Mucosa of rectum (tissue), 2 donors: Measurements from ENCODE around the gene CHMP1A.

Source experiments
- H3K27ac ChIP-seq, 2 donors: one replicate each; pipeline ENCODE4 v1.7.0; 2013; ENCODE audit warnings: inconsistent platforms in 2 of 2, low read depth in 2 of 2, low read length in 2 of 2
- H3K27me3 ChIP-seq, 2 donors: one replicate each; pipeline ENCODE4 v1.7.0; 2013; ENCODE audit warnings: low read length in 2 of 2; ENCODE audit not compliant: control insufficient read depth in 2 of 2, insufficient read depth in 2 of 2
- H3K36me3 ChIP-seq, 2 donors: one replicate each; pipeline ENCODE4 v1.7.0; 2013; ENCODE audit warnings: low read length in 2 of 2; ENCODE audit not compliant: control insufficient read depth in 2 of 2, insufficient read depth in 2 of 2
- H3K4me1 ChIP-seq, 2 donors: one replicate each; pipeline ENCODE4 v1.7.0; 2013; ENCODE audit warnings: low read length in 2 of 2, mild to moderate bottlenecking in 1 of 2; ENCODE audit not compliant: control insufficient read depth in 2 of 2, insufficient read depth in 2 of 2
- H3K4me3 ChIP-seq, 2 donors: one replicate each; pipeline ENCODE4 v1.7.0; 2013; ENCODE audit warnings: low read length in 2 of 2
- H3K9ac ChIP-seq, 2 donors: one replicate each; pipeline ENCODE4 v1.7.0; 2013; ENCODE audit warnings: low read length in 2 of 2, low read depth in 1 of 2, mild to moderate bottlenecking in 1 of 2
- H3K9me3 ChIP-seq, 2 donors: one replicate each; pipeline ENCODE4 v1.7.0; 2013; ENCODE audit warnings: low read length in 2 of 2; ENCODE audit not compliant: control insufficient read depth in 2 of 2
- donor health status: healthy.
- donor health status: Normal muscosa, but diverticular disease.

CHMP1A gene

DNA sequence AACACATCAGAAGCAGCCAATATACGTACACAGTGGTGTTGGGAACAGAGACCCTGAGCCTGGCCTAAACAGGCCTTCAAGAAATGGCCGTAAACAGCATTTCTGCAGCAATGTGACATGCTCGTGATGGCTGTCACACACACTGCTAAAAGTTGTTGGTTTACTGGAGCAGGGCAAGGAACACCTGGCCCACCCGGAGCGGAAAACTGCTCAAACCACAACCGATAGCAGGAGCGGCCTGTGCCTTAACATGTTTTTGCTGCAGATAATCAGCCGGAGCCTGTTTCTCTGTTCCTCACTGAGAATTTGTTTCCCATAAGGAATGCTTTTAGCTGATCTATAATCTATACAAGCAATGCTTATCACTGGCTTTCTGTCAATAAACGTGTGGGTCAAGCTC is 50.1 kb downstream of the CHMP1A start:
- Histone ChIP-seq H3K27me3 (peaks cover 16 to 41% of the 10 kb centered on the region in 2 donors), H3K27ac (no peak overlapping the region), H3K9me3 (no peaks in the 10 kb centered on the region), H3K9ac (no peak overlapping the region), H3K4me3 (no peak overlapping the region), H3K4me1 (peaks cover 0 to 11% of the 10 kb centered on the region in 2 donors), H3K36me3 (no peaks in the 10 kb centered on the region)

DNA sequence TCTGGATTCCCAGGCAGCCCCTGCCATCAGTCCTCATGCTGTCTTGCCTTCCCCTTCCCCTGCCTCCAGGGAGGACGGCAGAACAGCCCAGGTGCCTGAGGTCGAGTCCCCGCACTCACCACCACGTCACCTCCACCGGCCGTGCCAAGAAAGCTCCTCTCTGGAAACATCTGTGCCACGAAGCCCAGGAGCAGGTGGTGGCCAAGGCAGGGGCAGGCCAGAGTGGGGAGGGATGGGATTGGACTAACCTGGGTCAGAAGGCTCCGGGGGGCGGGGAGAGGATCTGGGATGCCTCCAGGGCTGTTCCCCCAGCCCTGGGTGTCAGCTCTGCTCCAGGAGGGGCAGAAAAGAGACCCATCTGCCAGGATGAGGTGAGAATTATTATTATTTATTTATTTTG is 51.5 kb downstream of the CHMP1A start:
- Histone ChIP-seq H3K27me3 (peaks cover 12 to 36% of the 10 kb centered on the region in 2 donors), H3K9ac (no peak overlapping the region), H3K4me3 (no peak overlapping the region), H3K4me1 (peaks cover 0 to 11% of the 10 kb centered on the region in 2 donors), H3K36me3 (no peaks in the 10 kb centered on the region), H3K27ac (no peak overlapping the region), H3K9me3 (no peaks in the 10 kb centered on the region)

DNA sequence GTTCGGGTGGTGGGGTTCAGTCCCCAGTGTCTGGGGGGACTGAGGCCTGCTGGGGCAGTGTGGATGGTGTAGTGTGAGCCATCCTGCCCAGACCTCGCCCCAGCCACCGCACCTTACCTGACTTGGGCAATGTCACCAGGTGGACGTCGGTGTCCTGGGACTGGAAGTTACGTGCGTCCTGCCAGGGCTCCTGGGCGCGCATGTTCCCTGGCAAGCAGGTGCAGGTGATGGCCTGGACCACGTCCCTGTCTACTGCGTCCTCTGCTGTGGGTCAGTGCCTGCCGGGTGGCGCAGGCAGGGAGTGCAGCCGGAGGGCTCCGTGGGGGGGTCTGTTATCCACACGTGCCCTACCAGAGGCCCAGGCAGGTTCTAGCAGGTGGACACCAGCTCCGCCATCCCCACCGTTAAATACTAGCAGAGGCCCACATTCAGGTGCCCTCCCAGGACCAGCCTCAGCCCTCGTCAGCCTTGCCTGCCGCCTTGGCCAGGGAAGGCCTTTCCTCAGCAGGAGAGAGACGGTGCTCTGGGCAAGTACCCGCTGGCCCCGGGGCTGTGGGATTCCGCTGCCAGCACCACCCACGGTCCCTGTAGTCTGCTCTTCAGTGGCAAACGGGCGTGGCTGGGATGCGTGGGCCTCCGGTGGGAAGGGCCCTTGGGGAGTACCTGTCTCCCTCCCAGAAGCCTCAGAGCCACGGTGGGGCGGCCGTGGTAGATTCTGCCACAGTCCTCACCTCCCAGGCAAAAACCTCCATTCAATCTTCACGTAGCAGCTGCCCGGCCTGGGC is 52.1 kb downstream of the CHMP1A start:
- H3K9ac ChIP-seq, result no peak overlapping the region
- H3K27ac ChIP-seq, result no peak overlapping the region
- peaks cover 13 to 38% of the 10 kb centered on the region in 2 donors for H3K27me3 ChIP-seq
- no peaks in the 10 kb centered on the region for H3K9me3 ChIP-seq
- H3K4me3 ChIP-seq, result no peak overlapping the region
- peaks cover 0 to 11% of the 10 kb centered on the region in 2 donors for H3K4me1 ChIP-seq
- no peaks in the 10 kb centered on the region for H3K36me3 ChIP-seq

DNA sequence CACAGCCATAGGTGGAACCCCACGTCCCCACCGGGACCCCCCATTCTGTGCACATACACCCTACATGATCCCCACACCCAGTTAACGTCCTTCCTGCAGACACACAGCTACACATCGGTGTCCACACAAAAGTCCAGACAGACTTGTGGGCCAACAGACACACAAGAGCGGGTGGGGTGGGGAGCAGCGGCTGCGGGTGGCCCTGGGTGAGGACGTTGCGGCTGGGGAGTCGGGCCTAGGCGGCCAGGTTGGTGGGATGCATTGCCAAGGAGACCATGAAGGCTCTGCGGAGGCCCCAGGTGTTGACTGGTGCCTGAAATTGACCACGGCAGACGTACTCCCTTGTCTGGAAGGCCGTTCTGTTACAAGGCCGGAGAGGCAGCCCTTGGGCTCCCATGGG is 52.7 kb downstream of the CHMP1A start:
- Histone ChIP-seq H3K9ac (no peak overlapping the region), H3K27ac (no peak overlapping the region), H3K36me3 (no peaks in the 10 kb centered on the region), H3K4me3 (no peak overlapping the region), H3K4me1 (peaks cover 0 to 11% of the 10 kb centered on the region in 2 donors), H3K27me3 (peaks cover 17 to 42% of the 10 kb centered on the region in 2 donors), H3K9me3 (no peaks in the 10 kb centered on the region)

DNA sequence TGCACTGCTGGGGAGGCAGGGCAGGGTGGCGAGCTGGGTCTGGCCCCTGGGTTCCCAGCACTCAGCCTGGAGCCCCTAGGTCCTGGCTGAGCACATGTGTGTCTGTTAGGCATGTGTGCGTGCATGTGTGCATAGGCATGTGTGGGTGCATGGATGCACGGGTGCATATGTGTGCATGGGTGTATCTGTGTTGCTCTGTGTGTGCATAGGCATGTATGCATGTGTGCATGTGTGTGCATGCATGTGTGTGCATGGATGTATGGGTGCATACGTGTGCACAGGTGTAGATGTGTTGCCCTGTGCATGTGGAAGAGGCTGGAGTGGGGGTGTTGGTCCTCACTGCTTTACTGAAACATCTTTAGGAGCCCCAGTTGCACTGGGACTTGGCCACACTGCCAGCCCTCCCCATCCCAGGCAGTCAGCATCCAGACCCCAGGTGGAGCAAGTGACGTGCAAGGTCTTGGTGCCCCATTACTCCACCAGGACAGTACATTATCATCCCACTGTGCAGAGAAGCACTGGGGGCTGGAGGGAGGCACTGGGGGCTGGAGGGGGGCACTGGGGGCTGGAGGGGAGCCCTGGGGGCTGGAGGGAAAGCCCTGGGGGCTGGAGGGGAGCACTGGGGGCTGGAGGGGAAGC is 54.4 kb downstream of the CHMP1A start:
- H3K36me3 ChIP-seq, result no peaks in the 10 kb centered on the region
- H3K27me3 ChIP-seq, result peaks cover 19 to 33% of the 10 kb centered on the region in 2 donors
- no peaks in the 10 kb centered on the region for H3K9me3 ChIP-seq
- H3K27ac ChIP-seq, result no peak overlapping the region
- no peak overlapping the region for H3K4me3 ChIP-seq
- no peak overlapping the region for H3K9ac ChIP-seq
- H3K4me1 ChIP-seq, result peaks cover 0 to 3% of the 10 kb centered on the region in 2 donors

DNA sequence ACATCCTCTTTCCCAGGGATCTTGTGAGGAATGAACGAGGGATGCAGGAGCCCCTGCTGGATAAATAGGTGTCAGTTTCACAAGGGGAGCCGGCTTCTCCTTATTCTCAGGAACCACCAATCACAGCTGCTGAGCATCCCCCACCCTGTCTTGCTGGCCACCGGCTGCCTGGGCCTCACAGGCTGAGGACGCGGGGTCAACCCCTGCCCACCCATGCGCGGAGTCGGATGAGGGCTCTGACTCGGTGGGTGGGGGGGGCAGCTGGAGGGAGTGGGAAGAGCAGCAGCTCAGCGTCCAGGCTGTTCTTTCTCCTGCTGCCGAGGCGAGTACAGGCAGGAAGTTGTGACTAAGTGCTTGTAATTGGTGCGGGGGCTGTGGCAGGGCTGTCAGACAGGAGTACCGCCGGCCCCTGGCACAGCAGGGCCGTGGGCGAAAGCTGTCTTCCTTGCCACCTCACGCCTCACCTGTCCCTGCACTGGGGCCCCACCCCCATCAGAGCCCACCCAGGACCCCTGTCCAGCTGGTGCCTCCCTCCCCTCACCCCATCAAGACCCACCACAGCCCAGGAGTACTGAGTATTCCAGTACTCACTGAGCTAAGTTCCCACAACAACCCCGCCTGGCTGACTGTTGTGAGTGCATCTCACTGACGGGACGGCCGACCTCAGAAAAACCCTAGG is 55.1 kb downstream of the CHMP1A start:
- H3K36me3 ChIP-seq, result no peaks in the 10 kb centered on the region
- H3K4me3 ChIP-seq, result no peak overlapping the region
- peaks cover 14 to 26% of the 10 kb centered on the region in 2 donors for H3K27me3 ChIP-seq
- H3K4me1 ChIP-seq, result no peaks in the 10 kb centered on the region
- H3K9me3 ChIP-seq, result no peaks in the 10 kb centered on the region
- no peak overlapping the region for H3K27ac ChIP-seq
- H3K9ac ChIP-seq, result no peak overlapping the region

DNA sequence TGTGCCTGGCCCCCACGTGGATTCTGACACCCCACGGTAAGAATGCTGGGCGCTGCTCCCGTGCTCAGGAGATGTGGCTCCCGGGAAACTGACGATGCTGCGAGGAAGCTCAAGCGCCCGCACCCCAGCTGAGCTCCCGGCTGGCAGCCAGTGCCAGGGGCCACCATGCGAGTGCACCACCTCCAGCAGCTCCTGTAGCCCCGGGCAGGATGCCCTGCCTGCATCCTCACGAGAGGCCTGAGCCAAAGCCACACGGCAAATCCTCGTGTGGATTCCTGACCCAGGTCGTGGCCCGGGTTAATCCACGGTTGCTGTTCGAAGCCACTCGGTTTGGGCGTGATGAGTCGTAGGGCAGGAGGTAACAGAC is 55.6 kb downstream of the CHMP1A start:
- H3K4me3 ChIP-seq, result no peak overlapping the region
- H3K9me3 ChIP-seq, result no peaks in the 10 kb centered on the region
- H3K9ac ChIP-seq, result no peak overlapping the region
- H3K27me3 ChIP-seq, result peaks cover 12 to 26% of the 10 kb centered on the region in 2 donors
- H3K4me1 ChIP-seq, result no peaks in the 10 kb centered on the region
- no peak overlapping the region for H3K27ac ChIP-seq
- no peaks in the 10 kb centered on the region for H3K36me3 ChIP-seq

DNA sequence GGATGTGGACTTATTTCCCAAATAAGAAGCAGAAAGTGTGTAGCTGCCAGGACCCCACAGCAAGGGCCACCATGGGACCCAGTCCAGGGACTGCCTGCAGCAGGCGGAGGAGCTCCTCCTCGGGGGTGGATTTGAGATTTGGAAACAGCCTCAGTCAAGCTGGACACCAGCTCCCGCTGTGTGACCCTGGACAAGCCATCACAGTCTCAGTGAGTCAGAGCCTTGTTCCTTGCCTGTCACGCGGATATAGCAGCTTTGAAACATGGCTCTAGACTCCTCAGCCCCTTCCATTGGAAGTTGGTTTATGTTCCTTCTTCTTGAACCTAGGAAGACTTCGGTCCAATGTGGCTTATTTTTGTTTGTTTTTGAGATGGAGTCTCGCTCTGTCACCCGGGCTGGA is 56.6 kb downstream of the CHMP1A start:
- H3K27ac ChIP-seq, result no peak overlapping the region
- H3K9ac ChIP-seq, result no peak overlapping the region
- no peaks in the 10 kb centered on the region for H3K9me3 ChIP-seq
- peaks cover 12 to 24% of the 10 kb centered on the region in 2 donors for H3K27me3 ChIP-seq
- H3K36me3 ChIP-seq, result no peaks in the 10 kb centered on the region
- H3K4me3 ChIP-seq, result no peak overlapping the region
- H3K4me1 ChIP-seq, result no peaks in the 10 kb centered on the region

DNA sequence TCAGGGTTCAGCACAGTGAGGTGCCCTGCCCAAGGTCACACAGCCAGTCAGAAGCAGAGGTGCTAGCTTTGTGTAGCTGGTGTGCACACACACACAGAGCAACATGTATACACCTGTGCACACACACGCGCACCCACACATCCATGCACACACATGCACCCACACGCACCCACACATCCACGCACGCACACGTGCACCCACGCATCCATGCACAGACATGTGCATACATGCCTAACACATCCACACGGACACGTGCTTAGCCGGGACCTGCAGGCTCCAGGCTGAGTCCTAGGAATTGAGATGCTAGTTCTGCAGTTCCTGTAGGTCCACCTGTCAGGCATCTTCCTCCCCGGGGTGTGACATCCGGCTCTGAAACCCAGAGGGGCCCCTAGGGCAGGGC is 57.1 kb downstream of the CHMP1A start:
- no peaks in the 10 kb centered on the region for H3K4me1 ChIP-seq
- H3K36me3 ChIP-seq, result no peaks in the 10 kb centered on the region
- peaks cover 12 to 21% of the 10 kb centered on the region in 2 donors for H3K27me3 ChIP-seq
- no peak overlapping the region for H3K4me3 ChIP-seq
- no peak overlapping the region for H3K9ac ChIP-seq
- no peaks in the 10 kb centered on the region for H3K9me3 ChIP-seq
- no peak overlapping the region for H3K27ac ChIP-seq

DNA sequence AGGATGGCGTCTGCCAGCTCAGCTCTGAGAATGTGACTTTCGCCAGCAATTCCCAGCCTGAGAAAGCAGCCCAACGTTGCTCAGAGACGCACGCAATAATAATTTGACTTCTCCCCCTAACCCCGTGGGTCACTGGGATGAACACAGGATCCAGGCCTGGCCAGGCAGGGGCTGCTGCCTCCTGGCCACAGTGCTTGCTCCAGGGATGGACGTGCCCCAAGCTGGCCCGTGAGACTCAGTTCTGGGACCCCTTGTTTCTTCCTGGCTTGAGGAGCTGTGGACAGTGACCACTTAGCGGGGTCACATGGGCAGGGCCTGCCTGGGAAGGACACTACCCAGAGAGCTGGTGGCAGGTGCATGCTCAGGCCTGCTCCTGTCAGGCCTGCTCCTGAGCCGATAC is 57.6 kb downstream of the CHMP1A start:
- H3K36me3 ChIP-seq, result no peaks in the 10 kb centered on the region
- no peak overlapping the region for H3K27ac ChIP-seq
- H3K27me3 ChIP-seq, result peaks cover 12 to 15% of the 10 kb centered on the region in 2 donors
- H3K9me3 ChIP-seq, result no peaks in the 10 kb centered on the region
- H3K4me3 ChIP-seq, result no peak overlapping the region
- H3K9ac ChIP-seq, result no peak overlapping the region
- H3K4me1 ChIP-seq, result no peaks in the 10 kb centered on the region
